C4-2B (cell line): ENCODE measurements around the gene SELENBP1.

Source experiments
- ZFX ChIP-seq: fragments of 450-650 bp; IDR thresholded peaks from 2 replicates; pipeline ENCODE4 v1.6.1; 2017
- TF ChIP-seq, protein P1 (sequence below): fragments of 450-650 bp; conservative IDR thresholded peaks from 2 replicates; pipeline ENCODE4 v1.5.1; 2017; ENCODE audit warnings: mild to moderate bottlenecking

DNA sequence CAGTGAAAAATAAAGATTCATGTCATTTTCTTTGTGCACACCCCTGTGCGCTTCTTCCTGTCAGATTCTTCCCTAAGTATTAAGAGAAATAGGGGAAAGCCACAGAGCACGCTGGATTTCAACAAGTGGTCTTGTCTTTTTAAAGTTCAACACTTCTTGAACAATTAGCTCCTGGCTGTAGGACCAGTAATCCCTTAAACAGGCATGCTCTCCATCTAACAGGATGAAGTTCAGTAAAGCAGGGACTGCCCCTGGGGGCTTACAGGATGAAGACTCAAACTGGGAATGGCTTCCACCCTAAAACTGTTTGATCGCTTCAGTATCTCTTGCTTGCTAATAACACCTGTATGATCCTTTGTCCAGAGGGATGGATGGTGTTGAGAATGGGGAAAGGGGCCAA is 31.1 kb upstream of the SELENBP1 start:
- TF ChIP-seq, protein P1, sequence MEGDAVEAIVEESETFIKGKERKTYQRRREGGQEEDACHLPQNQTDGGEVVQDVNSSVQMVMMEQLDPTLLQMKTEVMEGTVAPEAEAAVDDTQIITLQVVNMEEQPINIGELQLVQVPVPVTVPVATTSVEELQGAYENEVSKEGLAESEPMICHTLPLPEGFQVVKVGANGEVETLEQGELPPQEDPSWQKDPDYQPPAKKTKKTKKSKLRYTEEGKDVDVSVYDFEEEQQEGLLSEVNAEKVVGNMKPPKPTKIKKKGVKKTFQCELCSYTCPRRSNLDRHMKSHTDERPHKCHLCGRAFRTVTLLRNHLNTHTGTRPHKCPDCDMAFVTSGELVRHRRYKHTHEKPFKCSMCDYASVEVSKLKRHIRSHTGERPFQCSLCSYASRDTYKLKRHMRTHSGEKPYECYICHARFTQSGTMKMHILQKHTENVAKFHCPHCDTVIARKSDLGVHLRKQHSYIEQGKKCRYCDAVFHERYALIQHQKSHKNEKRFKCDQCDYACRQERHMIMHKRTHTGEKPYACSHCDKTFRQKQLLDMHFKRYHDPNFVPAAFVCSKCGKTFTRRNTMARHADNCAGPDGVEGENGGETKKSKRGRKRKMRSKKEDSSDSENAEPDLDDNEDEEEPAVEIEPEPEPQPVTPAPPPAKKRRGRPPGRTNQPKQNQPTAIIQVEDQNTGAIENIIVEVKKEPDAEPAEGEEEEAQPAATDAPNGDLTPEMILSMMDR: no peak
- TF ChIP-seq ZFX: no peak
